GM12878 (cell line): ENCODE measurements around the gene FGF14. TPM values are rescaled to one million over a fixed set of nuclear protein-coding genes. Genes with fewer than 3 reads are reported as not detected.

Experiments used
- ATAC-seq: fragments of 200-7000 bp; cut with Tn5 transposase; 3 replicates; pipeline ENCODE4 v1.9.1; 2020; ENCODE audit warnings: mild to moderate bottlenecking, moderate library complexity
- BruUV-seq: library from RNA; stranded (reverse); fragments of 400-500 nt; replicated peaks from 2 replicates; lab custom pipeline; 2021; lab: Mats Ljungman, UMichigan
- CTCF ChIA-PET: fragments of 300-600 bp; sonication (Branson Sonifier 250); formaldehyde crosslinking; extraction: SDS; loops from one replicate; lab custom pipeline; 2021; ENCODE audit warnings: inconsistent platforms; lab: Yijun Ruan, JAX
- POLR2A ChIA-PET: fragments of 350-600 bp; formaldehyde crosslinking; extraction: SDS; loops from one replicate; lab custom pipeline; 2021; ENCODE audit warnings: inconsistent platforms; lab: Charles Lee
- RAD21 ChIA-PET: fragments of 300-600 bp; sonication (Branson Sonifier 250); formaldehyde crosslinking; loops from one replicate; lab custom pipeline; 2023; ENCODE audit warnings: antibody characterized with exemption; ENCODE audit not compliant: unreplicated experiment; lab: Charles Lee
- SMC1A ChIA-PET: fragments of 300-600 bp; sonication (Branson Sonifier 250); formaldehyde crosslinking; loops from one replicate; lab custom pipeline; 2023; ENCODE audit not compliant: unreplicated experiment, uncharacterized antibody; lab: Charles Lee
- DNase-seq: peaks from one replicate; pipeline ENCODE4 v3.0.0-alpha.2; 2011; ENCODE audit warnings: low read depth, low spot score
- FAIRE-seq: peaks from 3 replicates; lab custom pipeline; 2011; peaks lifted over from hg19 to GRCh38; lab: Jason Lieb, UNC
- H2AFZ ChIP-seq: 2 replicates; pipeline ENCODE4 v1.6.0; 2011; ENCODE audit warnings: low read depth, low read length, control low read depth; ENCODE audit not compliant: control insufficient read depth
- H3K27ac ChIP-seq: 2 replicates; pipeline ENCODE4 v1.5.1; 2011; ENCODE audit warnings: control low read depth; ENCODE audit not compliant: control insufficient read depth, insufficient read depth
- H3K27me3 ChIP-seq, 2 experiments: replicated peaks in 1 of 2; 2 replicates each; pipeline versions ENCODE4 v1.6.0 to v1.6.1; 2011; ENCODE audit warnings: low read length in 1 of 2; ENCODE audit not compliant: control insufficient read depth in 2 of 2, insufficient read depth in 2 of 2
- H3K36me3 ChIP-seq, 2 experiments: 2 replicates each; pipeline ENCODE4 v1.5.1; 2011; ENCODE audit warnings: low read length in 1 of 2; ENCODE audit not compliant: control insufficient read depth in 2 of 2, insufficient read depth in 2 of 2
- H3K4me1 ChIP-seq: 2 replicates; pipeline ENCODE4 v1.6.1; 2011; ENCODE audit warnings: mild to moderate bottlenecking, low read length, moderate library complexity, mixed read lengths; ENCODE audit not compliant: control insufficient read depth, insufficient read depth
- H3K4me2 ChIP-seq: 2 replicates; pipeline ENCODE4 v1.6.0; 2011; ENCODE audit warnings: control low read depth; ENCODE audit not compliant: control insufficient read depth, insufficient read depth
- H3K4me3 ChIP-seq: fragments of 200-600 bp; sonication (generic); 2 replicates; pipeline ENCODE4 v1.5.1; 2016
- H3K79me2 ChIP-seq: 2 replicates; pipeline ENCODE4 v1.6.0; 2011; ENCODE audit warnings: low read length; ENCODE audit not compliant: control insufficient read depth, insufficient read depth
- H3K9ac ChIP-seq: 2 replicates; pipeline ENCODE4 v1.8.0; 2011; ENCODE audit warnings: low read length, control low read depth, mixed read lengths; ENCODE audit not compliant: control insufficient read depth, insufficient read depth
- H3K9me3 ChIP-seq: replicated peaks from 3 replicates; pipeline ENCODE4 v1.5.1; 2011; ENCODE audit warnings: mild to moderate bottlenecking, low read length; ENCODE audit not compliant: control insufficient read depth, insufficient read depth
- H4K20me1 ChIP-seq: 2 replicates; pipeline ENCODE4 v1.6.0; 2011; ENCODE audit not compliant: control insufficient read depth, insufficient read depth
- BCL11A ChIP-seq: IDR thresholded peaks from 2 replicates; pipeline ENCODE4 v1.6.1; 2011; ENCODE audit warnings: low read depth, low read length
- CBX3 ChIP-seq: fragments of 200-600 bp; sonication (generic); IDR thresholded peaks from 2 replicates; pipeline ENCODE4 v1.6.1; 2016; ENCODE audit warnings: low read depth, borderline replicate concordance
- CBX5 ChIP-seq: sonication (generic); IDR thresholded peaks from 2 replicates; pipeline ENCODE4 v1.6.1; 2016; ENCODE audit warnings: low read depth, moderate library complexity, mild to moderate bottlenecking, inconsistent platforms
- CUX1 ChIP-seq: IDR thresholded peaks from 2 replicates; pipeline ENCODE4 v1.6.1; 2012; ENCODE audit warnings: improper control_type of control experiment, low read depth, low read length; ENCODE audit not compliant: insufficient replicate concordance
- GATAD2B ChIP-seq: fragments of 450-650 bp; conservative IDR thresholded peaks from 2 replicates; pipeline ENCODE4 v1.6.1; 2017; ENCODE audit warnings: low read depth, mild to moderate bottlenecking, moderate library complexity
- IRF3 ChIP-seq: fragments of 450-650 bp; IDR thresholded peaks from 2 replicates; pipeline ENCODE4 v1.6.1; 2014; ENCODE audit warnings: mild to moderate bottlenecking
- PRDM15 ChIP-seq: fragments of 450-650 bp; formaldehyde crosslinking; IDR thresholded peaks from 2 replicates; pipeline ENCODE4 v1.4.0; 2020; ENCODE audit warnings: mild to moderate bottlenecking, moderate library complexity
- RAD51 ChIP-seq: fragments of 450-650 bp; IDR thresholded peaks from 2 replicates; pipeline ENCODE4 v1.6.1; 2016; ENCODE audit warnings: moderate library complexity, mild to moderate bottlenecking, inconsistent platforms
- ZNF274 ChIP-seq: IDR thresholded peaks from one replicate; pipeline ENCODE4 v1.8.0; 2011; ENCODE audit not compliant: insufficient read length, insufficient read depth
- WGBS: methylation state at CpG from one replicate; pipeline ENCODE4 v1.1.6; 2016; ENCODE audit warnings: low lambda C conversion rate; ENCODE audit not compliant: insufficient replicate concordance, insufficient coverage; ENCODE audit errors: missing lambda C conversion rate; 5-methylcytosine and 5-hydroxymethylcytosine counted together
- in situ Hi-C: fragments of 300-500 bp; cut with MboI; formaldehyde crosslinking; loops from 9 replicates; pipeline ENCODE4 v1.14.3; 2018; ENCODE audit warnings: mixed read lengths
- intact Hi-C: fragments of 100-400 bp; cut with micrococcal nuclease; formaldehyde crosslinking; loops from one replicate; pipeline ENCODE4 v1.14.2; 2022; ENCODE audit not compliant: unreplicated experiment
- polyA plus RNA-seq, 11 experiments: library from polyadenylated mRNA; depleted of rRNA in 4 of 11; unstranded in 6 of 11; stranded (reverse) in 5 of 11; fragments of >200 nt; fragmentation: Nextera tagmentation in 4 of 11; fragmentation: Illumina TruSeq in 1 of 11; extraction: Ambion mirVana in 4 of 11; extraction: Trizol in 1 of 11; gene quantifications; 1 replicate in 1 of 11; 2 replicates in 10 of 11; pipeline versions ENCODE4 v1.2.1 to v1.2.3, GENCODE V29; 2011 to 2016; ENCODE audit warnings: inconsistent platforms in 2 of 11, missing spikeins in 2 of 11, low read depth in 1 of 11
- total RNA-seq, 4 experiments: library from RNA; depleted of rRNA in 3 of 4; stranded (reverse); fragments of >200 nt in 3 of 4; fragmentation: Illumina TruSeq in 1 of 4; extraction: Trizol in 1 of 4; gene quantifications; 2 replicates each; pipeline versions ENCODE4 v1.2.1 to v1.2.3, GENCODE V29; 2013 to 2021

FGF14 gene
- total and polyA plus RNA-seq, 10 of the 15 experiments (the other 5 are each of a cell fraction or from before 2014, with no cell fraction given), result under 0.01 to 0.44 (median 0.04) TPM

GRCh38 chr13:102325321-102325720, 76.5 kb downstream of the FGF14 start (continued):
- TF ChIP-seq CUX1 (no peak), IRF3 (no peak), BCL11A (no peak), CBX5 (no peak)

- H3K27me3 ChIP-seq, result no peaks in the 10 kb centered on the region
- H3K27ac ChIP-seq, result no peak overlapping the region
- FAIRE-seq, result no peak
- no peak overlapping the region for H3K9ac ChIP-seq
- in situ Hi-C loops (no loop called here), intact Hi-C loops (no loop called here)
- H3K4me3 ChIP-seq, result no peak overlapping the region
- H3K79me2 ChIP-seq, result no peaks in the 10 kb centered on the region
- ChIA-PET RAD21 (no interaction called here), CTCF (no interaction called here)
- no peak overlapping the region for H2AFZ ChIP-seq
- no peak for DNase-seq
- H4K20me1 ChIP-seq, result no peaks in the 10 kb centered on the region
- H3K4me1 ChIP-seq, result no peaks in the 10 kb centered on the region
- no peak for ATAC-seq
- TF ChIP-seq GATAD2B, result no peak
- no peak for TF ChIP-seq ZNF274
- no peak for TF ChIP-seq RAD51
- no peak for TF ChIP-seq PRDM15 (CRISPR knock-in tag)
- TF ChIP-seq CBX3, result no peak
- TF ChIP-seq, all 136 proteins: peak for 0
- H3K4me2 ChIP-seq, result no peak overlapping the region
- 0% methylated on average over 1 of the region's 1 CpG for WGBS
- no peaks in the 10 kb centered on the region for H3K9me3 ChIP-seq
- H3K36me3 ChIP-seq, result no peaks in the 10 kb centered on the region
- SMC1A ChIA-PET, result interaction anchor here (0.9 kb wide), 1 partner anchor 12 kb away, joined by 3 read pairs; no protein-coding TSS in a partner anchor
- POLR2A ChIA-PET, result no interaction called here
- no TSS peak for BruUV-seq
Measured at GRCh38 chr13:102323505-102323904, 78.3 kb downstream of the FGF14 start.
